ENCODE measurements around the gene CEBPG. TPM values are rescaled to one million over a fixed set of nuclear protein-coding genes. Genes with fewer than 3 reads are reported as not detected.

The CEBPG gene
- total RNA-seq, result 10 to 100 TPM; 26.2 to 26.3 TPM

DNA sequence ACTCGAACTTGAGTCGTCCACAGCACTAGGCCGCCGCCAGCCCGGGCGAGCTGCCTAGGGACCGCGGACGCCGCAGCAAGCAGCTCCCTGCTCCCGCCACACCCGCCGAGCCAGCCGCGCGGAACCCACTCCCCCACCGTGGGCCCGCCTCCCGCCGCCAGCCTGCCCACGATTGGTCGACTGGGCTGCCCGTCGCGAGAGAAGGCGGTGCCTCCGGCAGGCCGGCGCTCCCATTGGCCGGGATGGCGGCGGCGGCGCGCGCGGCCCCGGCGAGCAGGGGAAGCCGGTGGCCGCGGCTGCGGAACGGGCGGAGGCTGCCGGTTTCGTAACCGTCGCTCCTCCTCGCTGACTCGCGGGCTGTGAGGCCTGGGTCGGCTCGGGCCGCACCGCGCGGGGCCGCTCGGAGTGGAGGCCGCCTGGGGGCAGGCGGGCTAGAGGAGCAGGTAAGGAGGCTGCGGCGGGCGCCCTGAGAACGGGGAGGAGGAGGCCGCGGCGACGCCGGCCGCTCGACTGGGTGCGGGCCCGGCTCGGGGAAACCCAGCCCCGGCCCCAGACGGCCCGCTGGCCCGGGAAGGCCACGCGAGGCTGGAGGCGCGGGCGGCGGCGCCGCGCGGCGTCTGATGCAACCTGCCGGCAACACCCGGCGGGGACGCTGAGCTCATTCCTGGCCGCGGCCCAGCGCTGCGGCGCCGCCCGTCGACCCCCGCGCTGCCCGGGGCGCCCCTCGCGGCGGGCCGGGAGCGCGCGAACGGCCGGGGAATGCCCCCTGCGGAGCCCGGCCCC lies at the start of gene CEBPG:
TSS of gene CEBPG (plus strand) at position 257 of the 783 bp plus-strand sequence. CDS start 5,531 bp downstream, outside the sequence.
- peaks cover 6% of the 10 kb centered on the region for H3K27me3 Mint-ChIP-seq
- DNase-seq (peak; percentile 99), ATAC-seq (ENCODE audit: low read depth) (peak; percentile 94)
- H3K4me3 Mint-ChIP-seq, result peak within 1 kb of the TSS; percentile 87
- peaks cover 10% of the 10 kb centered on the region for H3K36me3 Mint-ChIP-seq
- peaks cover 32% of the 10 kb centered on the region for H3K4me1 Mint-ChIP-seq
- H3K9me3 Mint-ChIP-seq, result no peaks in the 10 kb centered on the region
- peak within 1 kb of the TSS; percentile 79 for H3K27ac Mint-ChIP-seq
- POLR2A ChIA-PET, result interaction anchor here (0.5 to 2.9 kb wide), 10 partner anchors 11 to 986 kb away, joined by 3 to 9 read pairs (median 3); partner anchors contain the start of gene CEBPA

DNA sequence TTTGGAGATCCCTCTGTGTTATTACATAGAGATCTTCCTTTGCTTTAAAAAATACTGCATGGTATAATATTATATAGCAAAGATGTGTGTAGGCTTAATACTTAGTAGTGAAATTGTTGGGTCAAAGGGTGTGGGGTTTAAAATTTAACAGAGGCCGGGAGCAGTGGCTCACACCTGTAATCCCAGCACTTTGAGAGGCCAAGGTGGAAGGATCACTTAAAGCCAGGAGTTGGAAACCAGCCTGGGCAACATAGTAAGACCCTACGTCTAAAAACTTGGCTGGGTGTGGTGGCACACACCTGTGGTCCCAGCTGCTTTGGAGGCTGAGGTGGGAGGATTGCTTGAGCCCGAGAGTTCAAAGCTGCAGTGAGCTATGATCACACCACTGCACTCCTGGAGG lies 48.9 kb upstream of the CEBPG start:
- DNase-seq (no peak), ATAC-seq (ENCODE audit: low read depth) (no peak)
- Mint-ChIP-seq H3K36me3 (no peaks in the 10 kb centered on the region), H3K9me3 (peaks cover 10% of the 10 kb centered on the region), H3K4me3 (no peak overlapping the region), H3K4me1 (no peaks in the 10 kb centered on the region), H3K27me3 (peaks cover 26% of the 10 kb centered on the region), H3K27ac (no peak overlapping the region)
- POLR2A ChIA-PET, result interaction anchor here (0.7 kb wide), 1 partner anchor 21 kb away, joined by 3 read pairs; no protein-coding TSS in a partner anchor

DNA sequence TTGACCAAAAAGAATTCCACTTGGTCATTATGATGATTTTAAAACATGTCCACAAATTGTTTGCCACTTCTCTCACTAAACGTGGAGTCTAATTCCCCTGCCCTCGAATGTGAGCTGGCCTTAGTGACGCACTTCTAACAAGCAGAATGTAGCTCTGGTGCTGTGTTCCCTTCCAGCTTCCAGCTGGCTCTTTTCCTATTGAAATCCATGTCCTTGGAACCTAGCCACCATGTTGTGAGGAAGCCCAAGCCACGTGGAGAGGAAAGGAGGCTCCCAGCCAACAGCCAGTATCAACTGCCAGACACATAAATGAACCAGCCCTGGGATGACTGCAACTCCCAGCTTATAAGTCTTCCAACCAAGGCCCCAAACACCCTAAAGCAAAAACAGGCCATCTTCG lies 47.6 kb upstream of the CEBPG start:
- no peak for DNase-seq
- Mint-ChIP-seq H3K27ac (no peak overlapping the region), H3K36me3 (no peaks in the 10 kb centered on the region), H3K4me1 (no peaks in the 10 kb centered on the region), H3K4me3 (no peak overlapping the region), H3K9me3 (peaks cover 5% of the 10 kb centered on the region), H3K27me3 (peaks cover 16% of the 10 kb centered on the region)
- no peak for ATAC-seq (ENCODE audit: low read depth)
- POLR2A ChIA-PET, result no interaction called here

- H3K27ac Mint-ChIP-seq, result no peak overlapping the region
- no peaks in the 10 kb centered on the region for H3K36me3 Mint-ChIP-seq
- H3K27me3 Mint-ChIP-seq, result peaks cover 18% of the 10 kb centered on the region
- H3K4me1 Mint-ChIP-seq, result no peaks in the 10 kb centered on the region
- no peaks in the 10 kb centered on the region for H3K9me3 Mint-ChIP-seq
- H3K4me3 Mint-ChIP-seq, result no peak overlapping the region
- POLR2A ChIA-PET, result no interaction called here
- ATAC-seq (ENCODE audit: low read depth) (no peak), DNase-seq (no peak)
Observed at GRCh38 chr19:33329060-33329459, 44.4 kb upstream of the CEBPG start.

- no peak for ATAC-seq (ENCODE audit: low read depth)
- Mint-ChIP-seq H3K27ac (no peak overlapping the region), H3K9me3 (no peaks in the 10 kb centered on the region), H3K4me3 (no peak overlapping the region), H3K4me1 (no peaks in the 10 kb centered on the region), H3K36me3 (no peaks in the 10 kb centered on the region), H3K27me3 (peaks cover 15% of the 10 kb centered on the region)
- POLR2A ChIA-PET, result no interaction called here
- no peak for DNase-seq
Observed at GRCh38 chr19:33329736-33330135, 43.8 kb upstream of the CEBPG start.

DNA sequence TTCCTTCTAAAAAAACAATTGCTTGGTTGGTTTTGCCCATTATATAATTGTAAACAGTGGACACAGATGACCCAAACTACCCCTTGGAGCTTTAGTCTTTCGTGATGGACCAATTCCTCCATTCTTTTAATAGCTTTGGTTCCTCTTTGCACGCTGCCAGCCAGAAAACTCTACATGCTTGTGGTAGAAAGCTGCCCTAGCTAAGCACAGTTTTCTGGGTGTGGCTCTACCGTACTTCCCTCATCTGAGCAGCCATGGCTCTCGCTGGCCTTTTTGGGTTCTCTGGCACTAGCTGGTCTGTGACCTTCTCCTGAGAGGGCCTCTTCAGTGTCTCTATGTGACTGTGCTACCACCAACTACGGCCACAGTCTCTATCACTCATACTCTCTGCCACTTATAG lies 41.3 kb upstream of the CEBPG start:
- H3K4me3 Mint-ChIP-seq, result no peak overlapping the region
- no peaks in the 10 kb centered on the region for H3K4me1 Mint-ChIP-seq
- ATAC-seq (ENCODE audit: low read depth) (no peak), DNase-seq (no peak)
- H3K36me3 Mint-ChIP-seq, result no peaks in the 10 kb centered on the region
- H3K27ac Mint-ChIP-seq, result no peak overlapping the region
- no peaks in the 10 kb centered on the region for H3K9me3 Mint-ChIP-seq
- POLR2A ChIA-PET, result no interaction called here
- peaks cover 15% of the 10 kb centered on the region for H3K27me3 Mint-ChIP-seq

- peaks cover 24% of the 10 kb centered on the region for H3K27me3 Mint-ChIP-seq
- POLR2A ChIA-PET, result no interaction called here
- ATAC-seq (ENCODE audit: low read depth), result no peak
Observed at GRCh38 chr19:33333151-33333550, 40.4 kb upstream of the CEBPG start.

GRCh38 chr19:33333642-33334041 lies 39.9 kb upstream of the CEBPG start:
- no peaks in the 10 kb centered on the region for H3K9me3 Mint-ChIP-seq
- no peak overlapping the region for H3K4me3 Mint-ChIP-seq
- POLR2A ChIA-PET, result no interaction called here
- ATAC-seq (ENCODE audit: low read depth), result no peak
- H3K27me3 Mint-ChIP-seq, result peaks cover 24% of the 10 kb centered on the region
- H3K4me1 Mint-ChIP-seq, result peaks cover 1% of the 10 kb centered on the region
- H3K27ac Mint-ChIP-seq, result no peak overlapping the region
- H3K36me3 Mint-ChIP-seq, result no peaks in the 10 kb centered on the region
- no peak for DNase-seq

More at GRCh38 chr19:33333151-33333550, 40.4 kb upstream of the CEBPG start:
- H3K4me1 Mint-ChIP-seq, result peaks cover 1% of the 10 kb centered on the region
- H3K36me3 Mint-ChIP-seq, result no peaks in the 10 kb centered on the region
- H3K27ac Mint-ChIP-seq, result no peak overlapping the region
- H3K4me3 Mint-ChIP-seq, result no peak overlapping the region
- no peaks in the 10 kb centered on the region for H3K9me3 Mint-ChIP-seq
- no peak for DNase-seq

GRCh38 chr19:33334271-33334670 lies 39.2 kb upstream of the CEBPG start:
- Mint-ChIP-seq H3K9me3 (no peaks in the 10 kb centered on the region), H3K4me3 (no peak overlapping the region), H3K36me3 (no peaks in the 10 kb centered on the region), H3K27me3 (peaks cover 25% of the 10 kb centered on the region), H3K4me1 (peaks cover 1% of the 10 kb centered on the region), H3K27ac (no peak overlapping the region)
- ATAC-seq (ENCODE audit: low read depth) (no peak), DNase-seq (no peak)
- POLR2A ChIA-PET, result no interaction called here

DNA sequence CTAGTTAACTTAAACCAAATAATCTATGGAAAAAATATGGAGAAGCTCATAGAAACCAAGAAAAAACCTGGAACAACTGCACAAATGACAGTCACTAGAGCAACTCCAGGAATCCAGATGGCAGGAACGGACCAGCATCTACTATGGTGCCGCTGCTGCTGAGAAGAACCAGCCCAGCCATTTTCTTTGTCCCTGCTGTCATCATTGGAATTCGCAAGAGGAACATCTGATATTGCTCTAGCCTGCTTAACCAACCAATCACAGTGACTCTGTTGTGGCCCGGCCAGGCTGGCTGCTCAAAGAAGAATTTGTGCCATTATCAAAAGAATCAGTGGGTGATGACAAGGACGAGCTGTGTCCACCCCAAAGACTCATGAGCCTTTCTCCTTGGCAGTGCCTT lies 38.1 kb upstream of the CEBPG start:
- Mint-ChIP-seq H3K4me3 (no peak overlapping the region), H3K9me3 (no peaks in the 10 kb centered on the region), H3K36me3 (no peaks in the 10 kb centered on the region), H3K4me1 (peaks cover 1% of the 10 kb centered on the region), H3K27ac (no peak overlapping the region), H3K27me3 (peaks cover 29% of the 10 kb centered on the region)
- POLR2A ChIA-PET, result no interaction called here
- ATAC-seq (ENCODE audit: low read depth) (no peak), DNase-seq (no peak)

DNA sequence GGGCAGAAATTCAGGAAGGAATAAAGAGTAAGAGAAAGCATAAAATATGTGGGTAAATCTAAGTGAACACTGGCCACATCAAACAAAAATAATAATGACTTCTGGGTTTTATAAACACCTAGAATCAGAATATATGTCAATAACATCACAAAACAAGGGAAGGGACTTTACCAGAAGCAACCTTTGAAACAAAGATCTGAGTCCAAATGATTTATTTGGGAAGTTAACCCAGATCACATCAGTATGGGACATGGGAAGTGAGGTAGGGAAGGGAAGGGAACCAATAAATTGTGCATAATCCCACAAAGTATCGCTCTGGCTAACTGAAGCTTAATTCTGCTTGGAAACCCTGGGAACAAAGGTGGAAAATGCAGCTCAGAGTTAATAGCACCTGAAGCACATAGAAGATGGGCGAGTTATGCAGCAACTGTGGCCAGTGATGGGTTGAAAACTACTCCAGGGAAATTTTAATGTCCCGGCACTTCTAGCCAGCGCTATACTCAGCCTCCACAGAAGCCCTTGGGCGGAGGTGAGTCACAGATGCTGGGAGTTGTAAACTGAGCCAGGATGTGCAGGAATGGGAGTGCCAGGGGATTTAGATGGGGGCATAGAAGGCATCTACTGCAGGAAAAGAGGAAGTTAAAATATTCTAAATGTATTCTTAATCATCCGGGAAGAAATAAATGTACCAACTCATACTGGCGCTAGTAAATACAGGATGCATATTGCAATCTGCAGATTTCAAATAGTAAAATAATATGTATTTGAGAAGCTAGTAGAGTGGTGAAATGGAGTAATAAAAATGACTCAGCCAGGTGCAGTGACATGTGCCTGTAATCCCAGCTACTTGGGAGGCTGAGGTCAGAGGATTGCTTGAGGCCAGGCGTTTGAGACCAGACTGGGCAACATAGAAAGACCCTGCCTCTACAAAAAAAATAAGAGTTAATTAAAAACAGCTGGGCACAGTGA lies 34.2 kb upstream of the CEBPG start:
- Mint-ChIP-seq H3K9me3 (no peaks in the 10 kb centered on the region), H3K27me3 (peaks cover 37% of the 10 kb centered on the region), H3K4me3 (no peak overlapping the region), H3K4me1 (peaks cover 1% of the 10 kb centered on the region), H3K27ac (no peak overlapping the region), H3K36me3 (no peaks in the 10 kb centered on the region)
- DNase-seq, result no peak
- no peak for ATAC-seq (ENCODE audit: low read depth)
- POLR2A ChIA-PET, result no interaction called here

GRCh38 chr19:33340991-33341390 lies 32.5 kb upstream of the CEBPG start:
- H3K27ac Mint-ChIP-seq, result no peak overlapping the region
- peaks cover 46% of the 10 kb centered on the region for H3K27me3 Mint-ChIP-seq
- H3K4me1 Mint-ChIP-seq, result peaks cover 1% of the 10 kb centered on the region
- no peak overlapping the region for H3K4me3 Mint-ChIP-seq
- POLR2A ChIA-PET, result no interaction called here
- H3K9me3 Mint-ChIP-seq, result no peaks in the 10 kb centered on the region
- H3K36me3 Mint-ChIP-seq, result no peaks in the 10 kb centered on the region
- ATAC-seq (ENCODE audit: low read depth) (no peak), DNase-seq (no peak)

DNA sequence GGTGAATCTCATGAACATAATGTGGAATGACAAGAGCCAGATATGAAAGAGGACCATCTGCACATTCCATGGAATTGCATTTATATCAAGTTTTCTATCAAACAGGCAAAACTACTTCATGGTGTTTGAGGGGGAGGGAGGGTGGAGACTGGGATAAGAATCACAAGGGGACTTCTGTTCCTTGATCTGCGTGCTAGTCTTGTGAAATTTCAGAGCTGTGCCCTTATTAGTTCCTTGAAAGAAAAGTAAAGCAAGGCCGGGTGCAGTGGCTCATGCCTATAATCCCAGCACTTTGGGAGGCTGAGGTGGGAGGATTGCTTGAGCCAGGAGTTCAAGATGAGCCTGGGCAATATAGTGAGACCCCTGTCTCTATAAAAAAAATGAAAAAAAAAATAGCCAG lies 30.2 kb upstream of the CEBPG start:
- POLR2A ChIA-PET, result no interaction called here
- ATAC-seq (ENCODE audit: low read depth), result no peak
- no peaks in the 10 kb centered on the region for H3K4me1 Mint-ChIP-seq
- H3K9me3 Mint-ChIP-seq, result no peaks in the 10 kb centered on the region
- H3K4me3 Mint-ChIP-seq, result no peak overlapping the region
- H3K27ac Mint-ChIP-seq, result no peak overlapping the region
- DNase-seq, result no peak
- no peaks in the 10 kb centered on the region for H3K36me3 Mint-ChIP-seq
- H3K27me3 Mint-ChIP-seq, result peaks cover 36% of the 10 kb centered on the region
